GM21717 (cell line): ENCODE data around the gene CCL8.
"Not testable (repeated sequence)": the region's sequence is repeated elsewhere in the genome, so short reads cannot be mapped to it uniquely, and the experiment has no call there.

Source experiments
- ATAC-seq: cut with Tn5 transposase; IDR thresholded peaks from one replicate; pipeline ENCODE4 v1.9.1; 2021; ENCODE audit warnings: mild to moderate bottlenecking, moderate library complexity; ENCODE audit not compliant: unreplicated experiment

CCL8 gene

DNA sequence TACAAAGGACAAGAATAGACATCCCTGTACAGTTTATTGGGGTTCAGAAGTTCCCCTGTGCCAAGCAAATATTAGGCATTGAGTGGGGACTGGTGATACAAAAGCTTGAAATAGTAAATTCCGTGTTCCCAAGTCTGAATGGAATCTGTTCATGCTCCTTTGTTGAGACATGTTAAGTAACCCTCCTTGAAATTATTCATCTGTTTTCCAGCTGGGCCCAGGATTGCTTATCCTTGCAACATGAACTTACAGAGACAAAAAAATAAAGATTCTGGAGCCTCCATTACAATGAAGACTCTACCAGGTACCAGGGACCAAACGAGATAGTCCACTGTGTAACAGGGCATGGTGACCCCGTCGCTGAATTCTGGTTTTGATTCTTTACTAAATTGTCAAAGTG is 6.1 kb upstream of the CCL8 start:
- ATAC-seq = no peak

DNA sequence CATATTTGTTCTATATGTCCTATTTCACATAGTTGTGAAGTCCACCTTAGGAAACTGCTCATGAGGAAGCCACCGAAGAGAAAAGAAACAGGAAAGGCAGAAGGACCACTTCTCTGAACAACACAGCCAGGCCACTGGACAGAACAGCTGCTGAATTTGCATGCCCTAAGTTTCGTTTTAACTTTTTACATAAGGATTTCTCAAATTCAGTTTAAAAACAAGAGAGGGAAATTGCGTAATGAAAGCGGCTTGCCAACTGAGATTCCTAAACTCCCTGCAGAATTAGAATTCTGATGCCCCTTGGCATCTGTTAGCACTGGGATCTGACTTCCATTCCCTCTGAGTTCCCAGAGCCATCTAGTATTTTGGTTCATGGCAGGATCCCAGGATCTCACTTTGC is 5.0 kb upstream of the CCL8 start:
- ATAC-seq = no peak

DNA sequence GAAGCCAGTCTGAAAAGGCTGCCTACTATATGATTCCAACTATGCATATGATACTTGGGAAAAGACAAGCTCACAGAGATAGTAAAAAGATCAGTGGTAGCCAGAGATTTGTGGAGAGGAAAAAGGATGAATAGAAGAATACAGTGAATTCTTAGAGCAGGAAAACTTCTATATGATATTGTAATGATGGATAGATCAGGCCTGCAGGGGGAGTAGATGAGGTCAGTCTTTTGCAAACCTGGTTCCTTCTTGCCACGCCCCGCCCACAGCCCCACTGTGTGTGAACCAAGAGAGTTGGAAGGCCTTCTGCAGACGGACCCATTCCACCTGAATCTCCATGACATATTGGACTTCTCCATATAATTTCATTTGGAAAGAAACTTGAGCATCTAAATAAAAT is 761 bp upstream of the CCL8 start:
- no peak for ATAC-seq

DNA sequence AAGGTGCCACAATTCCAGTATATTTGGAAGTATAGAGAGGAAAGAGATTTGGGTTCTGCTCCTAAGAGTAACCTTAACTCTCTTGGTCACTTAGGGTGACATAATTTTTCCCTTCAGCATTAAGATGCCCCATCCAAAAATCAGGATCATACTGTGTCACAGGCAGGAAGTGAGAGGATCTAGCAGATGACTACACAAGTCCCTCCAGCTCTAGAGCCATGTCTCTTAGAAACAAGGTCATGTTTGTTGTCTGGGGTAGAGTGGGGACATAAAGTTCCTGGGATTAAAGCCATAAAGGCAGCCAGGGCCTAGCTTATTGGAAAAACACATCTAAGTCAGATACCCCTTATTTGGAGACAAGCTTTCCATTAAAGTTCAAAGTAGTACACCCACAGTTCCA is 2.7 kb downstream of the CCL8 start:
- ATAC-seq = no peak

DNA sequence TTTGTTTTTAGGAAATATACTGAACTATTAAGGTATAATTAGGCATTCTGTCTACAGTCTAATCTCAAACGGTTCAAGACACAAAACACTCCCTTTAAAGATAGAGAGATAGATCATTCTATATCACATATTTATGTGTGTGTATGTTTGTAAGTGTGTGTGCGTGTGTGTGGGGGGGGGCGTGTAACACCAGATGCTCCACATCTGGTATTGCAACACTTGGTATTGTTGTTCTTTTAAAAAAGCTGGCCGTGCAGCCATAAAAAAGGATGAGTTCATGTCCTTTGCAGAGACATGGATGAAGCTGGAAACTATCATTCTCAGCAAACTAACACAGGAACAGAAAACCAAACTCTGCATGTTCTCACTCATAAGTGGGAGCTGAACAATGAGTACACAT is 8.3 kb downstream of the CCL8 start:
- not testable (repeated sequence) for ATAC-seq

DNA sequence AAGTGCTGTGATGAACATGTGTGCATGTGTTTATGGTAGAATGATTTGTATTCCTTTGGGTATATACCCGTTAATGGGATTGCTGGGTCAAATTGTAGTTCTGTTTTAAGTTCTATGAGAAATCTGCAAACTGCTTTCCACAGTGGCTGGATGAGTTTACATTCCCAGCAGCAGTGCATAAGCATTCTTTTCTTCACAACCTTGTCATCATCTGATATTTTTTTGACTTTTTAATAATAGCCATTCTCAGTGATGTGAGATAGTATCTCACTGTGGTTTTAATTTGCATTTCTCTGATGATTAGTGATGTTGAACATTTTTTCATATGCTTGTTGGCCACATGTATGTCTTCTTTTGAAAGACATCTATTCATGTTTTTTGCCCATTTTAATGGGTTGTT is 18.5 kb downstream of the CCL8 start:
- ATAC-seq = no peak

DNA sequence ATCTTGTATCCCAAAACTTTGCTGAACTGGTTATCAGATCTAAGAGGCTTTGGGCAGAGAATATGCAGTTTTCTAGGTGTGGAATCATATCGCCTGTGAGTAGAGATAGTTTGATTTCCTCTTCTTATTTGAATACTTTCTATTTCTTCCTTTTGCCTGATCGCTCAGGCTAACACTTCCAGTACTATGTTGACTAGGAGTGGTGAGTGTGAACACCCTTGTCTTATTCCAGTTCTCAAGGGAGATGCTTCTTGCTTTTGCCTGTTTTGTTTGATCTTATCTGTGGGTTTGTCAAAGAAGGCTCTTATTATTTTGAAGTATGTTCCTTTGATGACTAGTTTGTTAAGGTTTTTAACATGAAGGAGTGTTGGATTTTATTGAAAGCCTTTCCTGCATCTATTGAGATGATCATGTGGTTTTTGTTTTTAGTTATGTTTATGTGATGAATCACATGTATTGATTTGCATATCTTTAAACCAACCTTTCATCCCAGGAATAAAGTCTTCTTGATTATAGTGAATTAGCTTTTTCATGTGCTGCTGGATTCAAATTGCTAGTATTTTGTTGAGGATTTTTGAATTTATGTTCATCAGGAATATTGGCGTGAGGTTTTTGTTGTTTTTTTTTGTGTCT is 20.0 kb downstream of the CCL8 start:
- no peak for ATAC-seq

DNA sequence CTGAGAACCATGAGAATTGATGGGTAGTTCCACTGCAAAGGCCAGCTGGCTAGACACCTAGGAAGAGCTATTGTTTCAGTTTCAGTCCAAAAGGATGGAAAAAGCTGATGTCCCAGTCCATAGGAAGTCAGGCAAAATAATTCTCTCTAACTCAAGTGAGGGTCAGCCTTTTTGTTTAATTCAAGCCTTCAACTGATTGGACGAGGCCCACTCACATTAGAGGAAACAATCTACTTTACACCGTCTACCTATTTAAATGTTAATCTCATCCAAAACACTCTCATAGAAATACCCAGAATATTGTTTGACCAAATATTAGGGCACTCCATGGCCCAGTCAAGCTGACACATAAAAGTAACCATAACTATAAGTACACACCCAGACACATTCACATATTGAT is 22.7 kb downstream of the CCL8 start:
- no peak for ATAC-seq

DNA sequence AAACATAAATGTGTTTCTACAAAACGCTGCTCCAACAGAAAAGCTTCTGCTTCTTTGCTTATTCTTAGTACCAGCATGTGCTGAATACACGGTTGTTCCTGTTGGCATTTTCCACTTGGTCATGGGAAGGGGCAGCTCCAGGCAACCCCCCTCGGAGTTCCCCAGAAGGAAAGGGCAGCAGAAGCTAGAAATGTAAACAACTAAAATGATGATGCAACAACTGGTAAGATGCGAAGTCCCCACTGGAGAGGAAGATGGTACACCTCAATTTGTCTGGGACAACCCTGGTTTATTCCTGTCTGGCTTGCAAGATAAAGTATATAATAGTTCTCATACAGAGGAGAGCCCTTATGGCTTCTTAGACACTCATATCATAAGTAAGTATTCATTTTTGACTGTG is 27.8 kb downstream of the CCL8 start:
- no peak for ATAC-seq

DNA sequence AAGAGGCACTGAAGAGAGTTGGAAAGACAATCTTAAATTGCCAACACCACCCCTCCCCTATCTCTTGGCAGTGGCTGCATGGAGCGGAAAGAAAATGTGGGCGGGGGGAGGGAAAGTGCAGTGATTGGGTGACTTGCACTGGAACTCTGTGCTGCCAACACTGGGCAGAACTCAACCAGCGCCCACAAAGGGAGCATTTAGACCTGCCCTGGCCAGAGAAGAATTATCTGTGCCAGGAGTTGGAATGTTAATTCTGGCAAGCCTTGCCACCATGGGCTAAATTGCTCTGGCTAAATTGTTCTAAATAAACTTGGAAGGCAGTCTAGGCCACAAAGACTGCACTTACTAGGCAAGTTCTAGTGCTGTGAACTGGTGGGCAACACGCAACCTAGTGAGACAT is 30.5 kb downstream of the CCL8 start:
- ATAC-seq = no peak

DNA sequence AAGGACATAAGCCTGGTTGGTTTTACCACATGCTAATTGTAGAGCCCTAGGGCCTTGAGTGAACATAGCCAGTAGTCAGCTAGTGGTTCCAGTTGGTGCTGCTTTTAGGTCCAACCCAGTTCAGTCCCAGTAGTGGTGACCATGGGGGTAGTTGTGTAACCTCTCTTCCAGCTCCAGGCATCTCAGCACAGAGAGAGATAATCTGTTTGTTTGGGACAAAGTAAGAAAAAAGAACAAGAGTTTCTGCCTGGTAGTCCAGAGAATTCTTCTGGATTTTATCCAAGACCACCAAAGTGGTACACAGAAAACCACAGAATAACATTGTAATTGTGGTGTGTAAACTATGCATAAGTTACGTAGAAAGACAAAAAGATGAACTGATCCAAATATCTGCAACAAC is 31.9 kb downstream of the CCL8 start:
- ATAC-seq = no peak

DNA sequence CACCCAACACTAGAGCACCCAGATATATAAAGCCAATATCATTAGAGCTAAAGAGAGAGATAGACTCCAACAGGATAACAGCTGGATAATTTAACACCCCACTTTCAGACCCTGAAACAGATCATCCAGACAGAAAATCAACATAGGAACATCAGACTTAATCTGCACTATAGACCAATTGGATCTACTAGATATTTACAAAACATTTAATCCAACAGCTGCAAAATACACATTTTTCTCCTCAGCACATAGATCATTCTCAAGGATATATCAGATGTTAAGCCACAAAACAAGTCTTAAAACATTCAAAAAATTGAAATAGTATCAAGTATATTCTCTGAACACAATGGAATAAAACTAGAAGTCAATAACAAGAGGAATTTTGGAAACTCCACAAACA is 33.0 kb downstream of the CCL8 start:
- ATAC-seq = no peak

DNA sequence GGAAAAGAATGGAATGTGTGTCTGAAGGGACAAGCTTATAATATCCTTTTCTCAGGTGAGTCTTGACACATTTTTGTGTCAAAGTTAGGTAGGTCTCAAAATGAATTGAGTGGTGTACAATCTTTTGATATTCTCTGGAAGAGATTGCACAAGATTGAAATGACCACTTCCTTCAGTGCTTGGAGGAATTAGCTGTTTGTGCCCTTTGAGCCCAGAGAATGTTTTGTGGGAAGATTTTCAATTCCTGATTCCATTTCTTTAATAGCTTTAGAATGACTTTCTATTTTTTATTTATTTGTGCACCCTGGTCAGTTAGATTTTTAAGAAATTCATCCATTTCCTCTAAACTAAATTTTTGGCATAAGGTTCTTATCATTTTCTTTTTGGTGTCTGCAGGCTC is 35.4 kb downstream of the CCL8 start:
- ATAC-seq = no peak

DNA sequence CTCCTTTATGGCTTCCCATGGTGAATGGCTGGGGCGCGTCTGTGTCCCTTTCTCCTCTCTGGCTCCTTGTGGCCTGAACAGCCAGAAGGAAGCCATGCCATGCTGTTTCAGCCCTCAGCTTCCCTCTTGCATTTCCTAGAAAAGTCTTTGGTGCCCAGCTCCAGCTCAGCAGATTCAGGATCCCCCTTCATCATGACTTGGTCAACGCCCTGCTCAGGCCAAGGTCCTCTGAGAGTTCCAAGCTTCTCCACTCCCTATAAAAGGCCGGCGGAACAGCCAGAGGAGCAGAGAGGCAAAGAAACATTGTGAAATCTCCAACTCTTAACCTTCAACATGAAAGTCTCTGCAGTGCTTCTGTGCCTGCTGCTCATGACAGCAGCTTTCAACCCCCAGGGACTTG is 37.0 kb downstream of the CCL8 start, which contains the start of gene CCL13:
TSS of gene CCL13 (plus strand) at position 287 of the 400 bp plus-strand sequence. CDS start at position 334, 47 bp downstream.
- ATAC-seq = no peak

DNA sequence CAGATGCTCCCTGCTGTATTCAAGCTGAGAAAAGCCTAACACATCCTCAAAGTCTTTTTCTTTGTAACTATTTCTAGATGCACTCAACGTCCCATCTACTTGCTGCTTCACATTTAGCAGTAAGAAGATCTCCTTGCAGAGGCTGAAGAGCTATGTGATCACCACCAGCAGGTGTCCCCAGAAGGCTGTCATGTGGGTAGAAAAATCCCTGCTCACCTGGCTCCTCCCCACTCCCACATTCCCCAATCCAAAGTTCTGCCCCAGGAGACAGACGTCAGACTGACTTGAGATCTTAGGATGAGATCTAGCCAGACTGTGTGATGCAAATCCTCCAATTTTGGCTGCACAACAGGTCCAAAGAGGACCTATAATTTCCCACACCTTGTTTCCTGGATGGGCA is 38.2 kb downstream of the CCL8 start:
- no peak for ATAC-seq

DNA sequence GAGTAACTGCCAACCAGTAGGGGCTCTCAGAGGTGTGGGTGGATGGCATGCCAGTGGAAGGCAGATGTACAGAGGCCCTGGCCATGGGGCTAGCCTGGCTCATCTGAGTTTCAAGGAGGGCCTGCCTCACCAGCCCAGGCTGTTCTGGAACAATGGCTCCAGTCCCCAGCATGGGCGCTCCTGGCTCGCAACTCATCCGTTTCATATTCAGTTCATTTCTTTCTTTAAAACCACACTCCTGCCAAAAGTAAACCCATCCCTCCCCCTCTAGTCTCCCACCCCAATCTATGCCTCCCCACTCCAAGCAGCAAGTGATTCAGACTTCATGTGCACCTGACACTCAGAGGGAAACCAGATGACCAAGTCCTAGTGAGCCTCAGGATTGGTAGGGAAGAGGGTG is 39.4 kb downstream of the CCL8 start:
- ATAC-seq = no peak

DNA sequence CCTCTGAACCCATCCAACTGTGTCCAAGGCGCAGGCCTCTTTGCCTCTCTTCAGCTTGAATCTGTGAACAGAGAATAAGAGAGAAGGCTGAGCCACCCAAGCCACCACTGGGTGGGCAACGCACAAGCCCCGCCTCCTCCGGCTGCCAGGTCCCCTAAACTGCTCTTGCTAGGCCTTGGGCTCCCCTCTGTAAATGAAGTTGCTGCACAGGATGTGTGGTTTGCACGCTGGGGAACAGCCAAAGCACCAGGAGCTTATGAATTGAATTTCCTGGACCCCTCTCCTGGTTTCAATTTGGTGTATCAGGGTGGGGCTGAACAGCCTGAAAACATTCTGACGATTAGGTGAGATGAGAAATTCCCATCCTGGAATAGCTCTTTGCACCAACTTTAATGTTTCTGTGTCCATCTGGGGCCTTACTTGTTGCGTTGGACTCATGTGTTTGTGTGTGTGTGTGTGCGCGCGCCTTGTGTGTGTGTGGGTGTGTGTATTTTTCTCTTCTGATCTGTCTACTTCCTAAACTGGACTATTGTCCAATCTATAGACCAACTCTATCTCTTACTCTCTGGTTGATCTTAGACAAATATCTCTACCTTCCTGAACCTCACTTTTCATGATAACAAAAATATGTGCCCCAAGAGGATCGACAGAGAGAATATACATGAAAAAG is 41.5 kb downstream of the CCL8 start:
- ATAC-seq = no peak

DNA sequence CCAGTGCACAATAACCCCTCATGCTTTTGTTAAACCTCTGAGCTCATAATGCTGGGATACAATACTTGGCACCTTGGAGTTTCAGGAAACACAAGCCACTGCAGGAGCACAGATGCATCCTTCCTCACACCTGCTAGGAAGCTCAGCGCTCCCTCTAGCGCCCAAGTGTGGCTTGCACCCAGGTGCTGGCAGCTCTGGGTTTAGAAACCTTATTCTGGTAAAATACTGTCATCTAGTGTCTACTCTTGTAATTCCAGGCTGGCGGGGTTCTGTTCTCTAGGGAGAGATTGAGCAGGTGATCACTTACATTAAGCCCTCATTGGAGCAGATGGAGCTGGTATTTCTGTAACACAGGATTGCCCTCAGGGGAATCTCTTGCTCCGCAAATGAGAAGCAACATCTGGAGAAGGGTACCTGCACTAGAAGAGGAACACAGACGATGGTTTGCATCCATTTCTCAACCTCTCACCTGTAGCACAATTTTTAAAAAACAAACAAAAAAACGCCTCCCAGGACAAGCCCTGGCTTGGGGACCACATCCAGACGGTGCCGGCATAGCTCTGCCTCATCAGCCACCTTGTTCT is 42.3 kb downstream of the CCL8 start:
- no peak for ATAC-seq

DNA sequence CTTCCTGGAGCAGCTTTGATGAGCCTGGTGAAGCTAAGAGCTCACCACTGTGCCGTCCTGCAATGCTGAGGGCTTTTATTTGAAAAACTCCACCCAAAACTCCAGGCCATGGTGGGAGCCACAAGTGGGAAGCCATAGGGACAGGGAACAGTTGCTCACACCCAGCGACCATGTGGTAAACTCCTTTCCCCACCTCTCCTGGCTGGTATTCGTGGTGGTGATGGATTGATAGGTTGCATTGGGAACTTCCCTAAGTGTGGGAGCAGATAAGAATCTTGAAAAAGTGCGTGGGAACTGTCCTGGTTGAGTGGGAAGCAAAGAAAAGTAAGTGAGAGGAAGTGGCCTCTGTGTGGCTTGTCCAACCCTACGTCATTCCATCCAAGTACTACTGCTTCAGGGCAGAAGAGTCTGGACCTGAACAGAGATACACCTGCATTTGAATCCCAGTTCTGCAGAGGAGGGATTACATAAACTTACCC is 44.0 kb downstream of the CCL8 start, which contains the start of gene CCL1:
TSS of gene CCL1 (minus strand) at position 51 of the 479 bp plus-strand sequence. CDS start 72 bp downstream, outside the sequence.
- ATAC-seq = no peak

DNA sequence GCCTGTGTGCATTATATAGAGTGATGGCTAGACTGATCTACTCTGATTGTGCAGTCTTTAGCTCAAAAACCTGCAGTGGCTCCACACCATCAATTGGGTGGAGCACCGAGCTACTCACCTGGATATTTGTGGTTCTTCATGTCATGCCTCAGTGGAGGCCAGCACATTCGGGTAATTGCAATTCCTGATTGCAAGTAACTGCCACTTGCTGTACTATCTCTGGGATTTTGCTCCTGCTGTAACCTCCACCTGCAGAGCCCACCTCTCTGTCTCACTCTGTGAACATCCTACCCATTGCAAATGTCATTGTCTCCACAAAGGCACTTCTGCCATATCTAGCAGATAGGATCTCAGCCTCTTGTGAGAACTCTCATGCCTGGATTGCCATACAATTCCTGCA is 45.5 kb downstream of the CCL8 start:
- ATAC-seq = no peak

DNA sequence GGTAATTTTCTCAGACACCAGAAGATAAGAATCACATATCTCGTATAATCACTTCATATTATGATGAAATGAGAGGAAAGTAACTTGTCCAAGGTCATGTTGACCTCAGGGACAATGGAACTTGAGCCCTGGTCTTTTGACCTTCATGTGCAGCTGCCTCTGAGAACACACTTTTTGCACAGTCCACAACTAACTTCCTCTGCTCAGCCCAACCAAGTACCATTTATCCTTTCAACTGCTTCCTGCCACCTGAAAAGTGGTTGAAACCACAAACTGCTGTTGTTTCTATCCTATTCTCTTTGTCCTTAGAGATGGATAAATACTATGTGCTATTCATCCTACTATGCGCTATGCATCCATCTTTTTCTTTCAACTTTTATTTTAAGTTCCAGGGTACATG is 46.1 kb downstream of the CCL8 start:
- ATAC-seq = no peak

DNA sequence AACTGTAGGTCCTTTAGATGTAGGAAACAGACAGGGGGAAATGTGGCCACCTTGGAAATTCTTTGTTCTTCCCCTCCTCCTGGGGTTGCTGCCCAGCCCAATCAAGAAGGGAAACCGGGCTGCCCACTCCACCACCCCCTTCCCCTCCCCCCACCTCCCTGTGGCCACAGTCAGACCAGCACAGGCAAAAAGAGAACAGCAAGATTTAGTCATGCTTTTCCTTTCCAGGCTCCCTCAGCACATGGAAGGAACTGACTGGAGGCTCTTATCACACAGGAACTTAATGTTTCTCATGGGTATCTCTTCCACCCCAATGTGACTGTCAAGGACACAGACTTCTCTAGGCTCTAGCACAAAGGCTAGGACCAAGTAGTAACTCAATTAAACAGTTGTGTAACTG is 46.8 kb downstream of the CCL8 start:
- ATAC-seq = no peak
